H9 (cell line): ENCODE data around the gene MITF. TPM values are rescaled to one million over a fixed set of nuclear protein-coding genes. Genes with fewer than 3 reads are reported as not detected.

Source experiments
- DNase-seq: peaks from one replicate; pipeline ENCODE4 v3.0.0-alpha.2; 2017
- H2AFZ ChIP-seq: one replicate; pipeline ENCODE4 v1.6.1; 2013; ENCODE audit warnings: mild to moderate bottlenecking, low read length, control low read depth, moderate library complexity
- H2AK5ac ChIP-seq: 2 replicates; pipeline ENCODE4 v1.6.1; 2013; ENCODE audit warnings: low read length, control low read depth, mixed read lengths; ENCODE audit not compliant: insufficient read length
- H2BK120ac ChIP-seq: one replicate; pipeline ENCODE4 v1.6.1; 2013; ENCODE audit warnings: low read depth, mild to moderate bottlenecking, low read length, control low read depth, inconsistent platforms; ENCODE audit not compliant: poor library complexity, severe bottlenecking
- H2BK12ac ChIP-seq: 2 replicates; pipeline ENCODE4 v1.6.1; 2013; ENCODE audit warnings: low read length, control low read depth, mixed read lengths, low read depth; ENCODE audit not compliant: insufficient read length
- H2BK15ac ChIP-seq: 2 replicates; pipeline ENCODE4 v1.6.1; 2013; ENCODE audit warnings: low read depth, low read length, control low read depth
- H2BK20ac ChIP-seq: one replicate; pipeline ENCODE4 v1.6.1; 2013; ENCODE audit warnings: low read depth, mild to moderate bottlenecking, low read length, control low read depth, inconsistent platforms; ENCODE audit not compliant: poor library complexity, severe bottlenecking
- H2BK5ac ChIP-seq: 2 replicates; pipeline ENCODE4 v1.6.1; 2013; ENCODE audit warnings: low read length, control low read depth, mixed read lengths; ENCODE audit not compliant: insufficient read length
- H3K14ac ChIP-seq: 2 replicates; pipeline ENCODE4 v1.6.1; 2013; ENCODE audit warnings: low read length, control low read depth; ENCODE audit not compliant: insufficient read depth
- H3K18ac ChIP-seq: 2 replicates; pipeline ENCODE4 v1.6.1; 2013; ENCODE audit warnings: low read depth, mild to moderate bottlenecking, mixed read lengths, low read length, control low read depth; ENCODE audit not compliant: insufficient read length
- H3K23ac ChIP-seq: 2 replicates; pipeline ENCODE4 v1.6.1; 2013; ENCODE audit warnings: low read length, control low read depth, mixed read lengths, low read depth; ENCODE audit not compliant: insufficient read length
- H3K23me2 ChIP-seq: 2 replicates; pipeline ENCODE4 v1.6.1; 2013; ENCODE audit warnings: low read depth, mild to moderate bottlenecking, mixed read lengths, low read length, control low read depth; ENCODE audit not compliant: insufficient read length, poor library complexity, severe bottlenecking
- H3K27ac ChIP-seq: 2 replicates; pipeline ENCODE4 v1.5.1; 2013; ENCODE audit warnings: low read length, control low read depth, mixed read lengths, low read depth; ENCODE audit not compliant: insufficient read length
- H3K27me3 ChIP-seq: 2 replicates; pipeline ENCODE4 v1.6.1; 2013; ENCODE audit warnings: low read length, control low read depth, inconsistent platforms; ENCODE audit not compliant: insufficient read depth
- H3K4ac ChIP-seq: 2 replicates; pipeline ENCODE4 v1.6.1; 2013; ENCODE audit warnings: low read depth, mild to moderate bottlenecking, control low read depth, inconsistent platforms, low read length, moderate library complexity
- H3K4me1 ChIP-seq: 2 replicates; pipeline ENCODE4 v1.6.1; 2013; ENCODE audit warnings: low read length, control low read depth, inconsistent platforms; ENCODE audit not compliant: insufficient read depth
- H3K4me2 ChIP-seq: 2 replicates; pipeline ENCODE4 v1.6.1; 2013; ENCODE audit warnings: low read length, control low read depth, mixed read lengths; ENCODE audit not compliant: insufficient read length, insufficient read depth
- H3K56ac ChIP-seq: 2 replicates; pipeline ENCODE4 v1.6.1; 2013; ENCODE audit warnings: low read depth, mild to moderate bottlenecking, mixed read lengths, low read length, control low read depth; ENCODE audit not compliant: insufficient read length
- H3K79me1 ChIP-seq: 2 replicates; pipeline ENCODE4 v1.6.1; 2013; ENCODE audit warnings: low read depth, mild to moderate bottlenecking, moderate library complexity, low read length, control low read depth, inconsistent platforms; ENCODE audit not compliant: insufficient read depth, poor library complexity, severe bottlenecking
- H3K79me2 ChIP-seq: 2 replicates; pipeline ENCODE4 v1.6.1; 2013; ENCODE audit warnings: low read length, control low read depth, inconsistent platforms; ENCODE audit not compliant: insufficient read depth
- H3K9ac ChIP-seq: 2 replicates; pipeline ENCODE4 v1.6.1; 2013; ENCODE audit warnings: low read length, control low read depth, mixed read lengths; ENCODE audit not compliant: insufficient read length; ENCODE audit errors: extremely low read depth
- H3K9me3 ChIP-seq: one replicate; pipeline ENCODE4 v1.6.1; 2013; ENCODE audit warnings: low read depth, low read length, inconsistent platforms; ENCODE audit not compliant: control insufficient read depth
- H3T11ph ChIP-seq: one replicate; pipeline ENCODE4 v1.6.1; 2013; ENCODE audit warnings: mild to moderate bottlenecking, low read length, control low read depth, inconsistent platforms
- H4K20me1 ChIP-seq: one replicate; pipeline ENCODE4 v1.6.1; 2013; ENCODE audit not compliant: control insufficient read depth, insufficient read length, insufficient read depth
- H4K5ac ChIP-seq: 2 replicates; pipeline ENCODE4 v1.6.1; 2013; ENCODE audit warnings: low read depth, mild to moderate bottlenecking, mixed read lengths, low read length, control low read depth; ENCODE audit not compliant: insufficient read length
- H4K8ac ChIP-seq: replicated peaks from 2 replicates; pipeline ENCODE4 v1.6.1; 2013; ENCODE audit warnings: low read length, control low read depth, mixed read lengths, low read depth; ENCODE audit not compliant: insufficient read length
- H4K91ac ChIP-seq: 2 replicates; pipeline ENCODE4 v1.6.1; 2013; ENCODE audit warnings: low read depth, mild to moderate bottlenecking, moderate library complexity, mixed read lengths, low read length, control low read depth; ENCODE audit not compliant: insufficient read length
- H3K27ac Mint-ChIP-seq, 3 experiments: 2 replicates in 2 of 3; 3 replicates in 1 of 3; pipeline ENCODE4 v1.8.0; 2020 to 2021; ENCODE audit warnings: mixed read lengths in 3 of 3, mild to moderate bottlenecking in 1 of 3, moderate library complexity in 1 of 3
- H3K27me3 Mint-ChIP-seq: 2 replicates; pipeline ENCODE4 v1.8.0; 2021; ENCODE audit warnings: low read depth, mild to moderate bottlenecking, moderate library complexity, mixed read lengths
- H3K36me3 Mint-ChIP-seq, 3 experiments: 2 replicates in 2 of 3; 3 replicates in 1 of 3; pipeline ENCODE4 v1.8.0; 2020 to 2021; ENCODE audit warnings: low read depth in 3 of 3, mixed read lengths in 3 of 3; ENCODE audit not compliant: insufficient read depth in 1 of 3
- H3K4me1 Mint-ChIP-seq, 2 experiments: 2 replicates each; pipeline ENCODE4 v1.8.0; 2020; ENCODE audit warnings: mixed read lengths in 2 of 2
- H3K4me3 Mint-ChIP-seq, 2 experiments: 2 replicates in 1 of 2; 3 replicates in 1 of 2; pipeline ENCODE4 v1.8.0; 2020 to 2021; ENCODE audit warnings: mild to moderate bottlenecking in 2 of 2, mixed read lengths in 2 of 2, moderate library complexity in 1 of 2
- H3K9me3 Mint-ChIP-seq, 2 experiments: 2 replicates in 1 of 2; 3 replicates in 1 of 2; pipeline ENCODE4 v1.8.0; 2020; ENCODE audit warnings: mild to moderate bottlenecking in 2 of 2, mixed read lengths in 2 of 2, moderate library complexity in 1 of 2
- total RNA-seq: library from RNA; stranded (reverse); gene quantifications from 2 replicates; pipeline ENCODE4 v1.2.1, GENCODE V29; 2021
- TF ChIP-seq, protein P1 (sequence below): fragments of 200-600 bp; sonication (generic); conservative IDR thresholded peaks from 3 replicates; pipeline ENCODE4 v1.8.0; 2021; ENCODE audit warnings: antibody characterized with exemption, mild to moderate bottlenecking

The MITF gene
- total RNA-seq, 1 experiment from 2014 or later = 0.81 TPM

DNA sequence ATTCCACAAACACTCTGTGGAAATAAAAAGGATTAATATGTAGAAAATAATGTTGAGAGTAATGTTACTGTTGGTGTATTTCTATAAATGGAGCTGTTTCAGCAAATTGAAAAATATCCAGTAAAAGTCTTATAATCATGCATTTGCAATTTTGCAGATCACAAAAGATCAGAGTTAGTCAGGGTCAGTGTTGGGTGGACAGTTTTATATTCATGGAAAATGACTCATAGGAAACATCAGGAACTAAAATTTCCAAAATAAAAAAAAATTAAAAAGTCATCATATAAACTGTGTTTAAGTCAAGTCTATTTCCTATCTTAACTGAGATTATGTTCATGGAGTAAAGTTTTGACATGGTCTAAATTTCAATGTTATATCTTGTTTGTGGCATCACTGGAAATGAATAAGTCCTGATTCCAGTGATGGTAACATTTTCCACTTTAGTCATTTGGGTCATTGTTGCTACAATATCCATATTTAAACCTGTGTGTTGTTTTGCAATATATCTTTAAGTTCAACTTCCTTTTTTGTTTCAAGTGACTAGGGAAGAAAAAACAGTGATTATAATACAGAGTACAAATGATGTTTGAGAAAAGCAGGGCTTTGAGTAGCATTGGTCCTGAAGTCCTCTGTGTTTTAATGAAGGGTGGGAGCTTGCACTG, 37.8 kb downstream of the MITF start:
- no peaks in the 10 kb centered on the region for H3K9me3 Mint-ChIP-seq
- H3K4me3 Mint-ChIP-seq = no peak overlapping the region
- H3K23ac ChIP-seq = no peak overlapping the region
- no peaks in the 10 kb centered on the region for H3K27me3 Mint-ChIP-seq
- no peak overlapping the region for H3K18ac ChIP-seq
- no peaks in the 10 kb centered on the region for H3K79me1 ChIP-seq
- no peaks in the 10 kb centered on the region for H3K36me3 Mint-ChIP-seq
- no peaks in the 10 kb centered on the region for H3K4me1 ChIP-seq
- H2BK5ac ChIP-seq = no peak overlapping the region
- H4K8ac ChIP-seq = no peak overlapping the region
- no peak overlapping the region for H4K91ac ChIP-seq
- no peaks in the 10 kb centered on the region for H3K9me3 ChIP-seq
- no peak overlapping the region for H3K27ac ChIP-seq
- no peaks in the 10 kb centered on the region for H4K20me1 ChIP-seq
- H3K79me2 ChIP-seq = no peaks in the 10 kb centered on the region
- H3K27ac Mint-ChIP-seq = no peak overlapping the region
- no peak overlapping the region for H3K56ac ChIP-seq
- DNase-seq = no peak
- no peak overlapping the region for H2BK12ac ChIP-seq
- H2BK15ac ChIP-seq = no peak overlapping the region
- no peak overlapping the region for H3K4ac ChIP-seq
- no peak overlapping the region for H3K14ac ChIP-seq
- H3K4me1 Mint-ChIP-seq = no peaks in the 10 kb centered on the region
- no peak overlapping the region for H2BK120ac ChIP-seq
- no peak overlapping the region for H2BK20ac ChIP-seq
- TF ChIP-seq, protein P1, sequence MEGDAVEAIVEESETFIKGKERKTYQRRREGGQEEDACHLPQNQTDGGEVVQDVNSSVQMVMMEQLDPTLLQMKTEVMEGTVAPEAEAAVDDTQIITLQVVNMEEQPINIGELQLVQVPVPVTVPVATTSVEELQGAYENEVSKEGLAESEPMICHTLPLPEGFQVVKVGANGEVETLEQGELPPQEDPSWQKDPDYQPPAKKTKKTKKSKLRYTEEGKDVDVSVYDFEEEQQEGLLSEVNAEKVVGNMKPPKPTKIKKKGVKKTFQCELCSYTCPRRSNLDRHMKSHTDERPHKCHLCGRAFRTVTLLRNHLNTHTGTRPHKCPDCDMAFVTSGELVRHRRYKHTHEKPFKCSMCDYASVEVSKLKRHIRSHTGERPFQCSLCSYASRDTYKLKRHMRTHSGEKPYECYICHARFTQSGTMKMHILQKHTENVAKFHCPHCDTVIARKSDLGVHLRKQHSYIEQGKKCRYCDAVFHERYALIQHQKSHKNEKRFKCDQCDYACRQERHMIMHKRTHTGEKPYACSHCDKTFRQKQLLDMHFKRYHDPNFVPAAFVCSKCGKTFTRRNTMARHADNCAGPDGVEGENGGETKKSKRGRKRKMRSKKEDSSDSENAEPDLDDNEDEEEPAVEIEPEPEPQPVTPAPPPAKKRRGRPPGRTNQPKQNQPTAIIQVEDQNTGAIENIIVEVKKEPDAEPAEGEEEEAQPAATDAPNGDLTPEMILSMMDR = no peak
- no peak overlapping the region for H4K5ac ChIP-seq
- no peaks in the 10 kb centered on the region for H3K23me2 ChIP-seq
- H2AK5ac ChIP-seq = no peak overlapping the region
- no peak overlapping the region for H3T11ph ChIP-seq
- no peaks in the 10 kb centered on the region for H3K27me3 ChIP-seq
- no peak overlapping the region for H2AFZ ChIP-seq
- H3K4me2 ChIP-seq = no peak overlapping the region
- no peak overlapping the region for H3K9ac ChIP-seq
